HG03521 (cell line): ENCODE results near the gene AIG1.
"Not testable (repeated sequence)": the region's sequence is repeated elsewhere in the genome, so short reads cannot be mapped to it uniquely, and the experiment has no call there.

Experiments
- ATAC-seq: cut with Tn5 transposase; IDR thresholded peaks from one replicate; pipeline ENCODE4 v1.9.1; 2021; ENCODE audit warnings: mild to moderate bottlenecking, moderate library complexity; ENCODE audit not compliant: unreplicated experiment

AIG1 gene

GRCh38 chr6:143160439-143161220 lies 99.9 kb downstream of the AIG1 start:
- no peak for ATAC-seq

- no peak for ATAC-seq
Observed at GRCh38 chr6:143163621-143164020, 102.9 kb downstream of the AIG1 start.

GRCh38 chr6:143164565-143165105 lies 103.9 kb downstream of the AIG1 start:
- ATAC-seq = no peak

GRCh38 chr6:143165315-143165855 lies 104.7 kb downstream of the AIG1 start:
- ATAC-seq = no peak

GRCh38 chr6:143166247-143166695 lies 105.6 kb downstream of the AIG1 start:
- no peak for ATAC-seq

- ATAC-seq = no peak
Observed at GRCh38 chr6:143167224-143167623, 106.5 kb downstream of the AIG1 start.

GRCh38 chr6:143168396-143168816 lies 107.7 kb downstream of the AIG1 start:
- not testable (repeated sequence) for ATAC-seq

GRCh38 chr6:143169440-143169839 lies 108.8 kb downstream of the AIG1 start:
- ATAC-seq = no peak

GRCh38 chr6:143174516-143174915 lies 113.8 kb downstream of the AIG1 start:
- no peak for ATAC-seq

- ATAC-seq = no peak
Observed at GRCh38 chr6:143174951-143175350, 114.3 kb downstream of the AIG1 start.

- ATAC-seq = no peak
Observed at GRCh38 chr6:143176090-143177021, 115.7 kb downstream of the AIG1 start.

- no peak for ATAC-seq
Observed at GRCh38 chr6:143177706-143178105, 117.0 kb downstream of the AIG1 start.

GRCh38 chr6:143179096-143179495 lies 118.4 kb downstream of the AIG1 start:
- no peak for ATAC-seq

- ATAC-seq = no peak
Observed at GRCh38 chr6:143179901-143180612, 119.4 kb downstream of the AIG1 start.

- no peak for ATAC-seq
Observed at GRCh38 chr6:143180826-143181225, 120.1 kb downstream of the AIG1 start.

GRCh38 chr6:143183666-143184065 lies 123.0 kb downstream of the AIG1 start:
- ATAC-seq = no peak

- ATAC-seq = no peak
Observed at GRCh38 chr6:143185288-143185687, 124.6 kb downstream of the AIG1 start.

GRCh38 chr6:143187238-143187923 lies 126.7 kb downstream of the AIG1 start:
- no peak for ATAC-seq

GRCh38 chr6:143188292-143188691 lies 127.6 kb downstream of the AIG1 start:
- ATAC-seq = no peak

GRCh38 chr6:143191361-143191760 lies 130.7 kb downstream of the AIG1 start:
- no peak for ATAC-seq
